Osteocyte (in vitro differentiated cells): Measurements from ENCODE around the gene ACRV1. TPM values are rescaled to one million over a fixed set of nuclear protein-coding genes. Genes with fewer than 3 reads are reported as not detected.

ENCODE experiments used
- DNase-seq: peaks from one replicate; pipeline ENCODE4 v3.0.0; 2021; ENCODE audit warnings: mixed read lengths; ENCODE audit not compliant: unreplicated experiment; ENCODE audit errors: extremely low spot score
- H3K27ac Mint-ChIP-seq: one replicate; pipeline ENCODE4 v1.8.0; 2021; ENCODE audit warnings: mild to moderate bottlenecking, mixed read lengths; ENCODE audit not compliant: unreplicated experiment
- H3K27me3 Mint-ChIP-seq: one replicate; pipeline ENCODE4 v1.8.0; 2021; ENCODE audit warnings: mixed read lengths; ENCODE audit not compliant: unreplicated experiment
- H3K36me3 Mint-ChIP-seq: one replicate; pipeline ENCODE4 v1.8.0; 2021; ENCODE audit warnings: mixed read lengths; ENCODE audit not compliant: unreplicated experiment
- H3K4me1 Mint-ChIP-seq: one replicate; pipeline ENCODE4 v1.8.0; 2021; ENCODE audit warnings: mixed read lengths; ENCODE audit not compliant: unreplicated experiment
- H3K4me3 Mint-ChIP-seq: one replicate; pipeline ENCODE4 v1.8.0; 2021; ENCODE audit warnings: mild to moderate bottlenecking, moderate library complexity, mixed read lengths; ENCODE audit not compliant: unreplicated experiment
- H3K9me3 Mint-ChIP-seq: one replicate; pipeline ENCODE4 v1.8.0; 2021; ENCODE audit warnings: mixed read lengths; ENCODE audit not compliant: unreplicated experiment
- total RNA-seq: library from RNA; stranded (reverse); gene quantifications from 2 replicates; pipeline ENCODE4 v1.2.1, GENCODE V29; 2021
- TF ChIP-seq, protein P1 (sequence below): fragments of 200-600 bp; sonication (generic); IDR thresholded peaks from 2 replicates; pipeline ENCODE4 v1.5.0; 2021; ENCODE audit warnings: antibody characterized with exemption, mild to moderate bottlenecking, moderate library complexity

The ACRV1 gene
- total RNA-seq, 1 donor from 2014 or later = not detected

GRCh38 chr11:125689274-125689859 lies 8.7 kb upstream of the ACRV1 start:
- Mint-ChIP-seq H3K27ac (no peak overlapping the region), H3K36me3 (no peaks in the 10 kb centered on the region), H3K4me3 (no peak overlapping the region), H3K9me3 (no peaks in the 10 kb centered on the region), H3K27me3 (peaks cover 2% of the 10 kb centered on the region), H3K4me1 (no peaks in the 10 kb centered on the region)
- no peak for DNase-seq
- TF ChIP-seq, protein P1, sequence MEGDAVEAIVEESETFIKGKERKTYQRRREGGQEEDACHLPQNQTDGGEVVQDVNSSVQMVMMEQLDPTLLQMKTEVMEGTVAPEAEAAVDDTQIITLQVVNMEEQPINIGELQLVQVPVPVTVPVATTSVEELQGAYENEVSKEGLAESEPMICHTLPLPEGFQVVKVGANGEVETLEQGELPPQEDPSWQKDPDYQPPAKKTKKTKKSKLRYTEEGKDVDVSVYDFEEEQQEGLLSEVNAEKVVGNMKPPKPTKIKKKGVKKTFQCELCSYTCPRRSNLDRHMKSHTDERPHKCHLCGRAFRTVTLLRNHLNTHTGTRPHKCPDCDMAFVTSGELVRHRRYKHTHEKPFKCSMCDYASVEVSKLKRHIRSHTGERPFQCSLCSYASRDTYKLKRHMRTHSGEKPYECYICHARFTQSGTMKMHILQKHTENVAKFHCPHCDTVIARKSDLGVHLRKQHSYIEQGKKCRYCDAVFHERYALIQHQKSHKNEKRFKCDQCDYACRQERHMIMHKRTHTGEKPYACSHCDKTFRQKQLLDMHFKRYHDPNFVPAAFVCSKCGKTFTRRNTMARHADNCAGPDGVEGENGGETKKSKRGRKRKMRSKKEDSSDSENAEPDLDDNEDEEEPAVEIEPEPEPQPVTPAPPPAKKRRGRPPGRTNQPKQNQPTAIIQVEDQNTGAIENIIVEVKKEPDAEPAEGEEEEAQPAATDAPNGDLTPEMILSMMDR = no peak

GRCh38 chr11:125688632-125689031 lies 8.0 kb upstream of the ACRV1 start:
- no peaks in the 10 kb centered on the region for H3K9me3 Mint-ChIP-seq
- no peak for DNase-seq
- no peaks in the 10 kb centered on the region for H3K4me1 Mint-ChIP-seq
- no peaks in the 10 kb centered on the region for H3K36me3 Mint-ChIP-seq
- no peak overlapping the region for H3K27ac Mint-ChIP-seq
- H3K4me3 Mint-ChIP-seq = no peak overlapping the region
- TF ChIP-seq, protein P1 = no peak
- peaks cover 2% of the 10 kb centered on the region for H3K27me3 Mint-ChIP-seq

DNA sequence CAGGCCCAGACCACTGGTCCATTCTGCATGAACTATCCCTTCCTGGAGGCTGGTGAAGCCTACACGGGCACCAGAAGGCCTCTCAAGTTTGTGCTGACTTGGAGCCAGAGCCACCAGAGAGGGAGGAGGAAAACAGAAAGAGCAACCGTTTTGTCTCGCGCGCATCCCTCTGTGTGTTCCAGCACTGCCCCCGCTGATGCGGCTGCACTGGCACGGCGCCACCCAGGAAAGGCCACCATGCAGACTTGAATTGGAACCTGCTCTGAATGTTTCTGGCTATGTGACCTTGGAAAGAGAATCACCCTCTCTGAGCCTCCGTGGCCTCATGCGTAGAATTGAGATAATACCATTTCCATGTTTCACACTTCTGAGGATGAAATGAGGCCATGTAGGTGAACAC lies 7.4 kb upstream of the ACRV1 start:
- Mint-ChIP-seq H3K4me1 (no peaks in the 10 kb centered on the region), H3K36me3 (no peaks in the 10 kb centered on the region), H3K27me3 (peaks cover 2% of the 10 kb centered on the region), H3K4me3 (no peak overlapping the region), H3K27ac (no peak overlapping the region), H3K9me3 (no peaks in the 10 kb centered on the region)
- DNase-seq = no peak
- TF ChIP-seq, protein P1 = no peak

GRCh38 chr11:125685228-125685627 lies 4.6 kb upstream of the ACRV1 start:
- Mint-ChIP-seq H3K4me3 (no peak overlapping the region), H3K27ac (no peak overlapping the region)
- DNase-seq = no peak

GRCh38 chr11:125679837-125680236 lies 810 bp downstream of the ACRV1 start:
- no peak overlapping the region for H3K4me3 Mint-ChIP-seq
- TF ChIP-seq, protein P1 = no peak
- H3K27ac Mint-ChIP-seq = no peak overlapping the region
- no peaks in the 10 kb centered on the region for H3K27me3 Mint-ChIP-seq
- H3K9me3 Mint-ChIP-seq = no peaks in the 10 kb centered on the region
- H3K36me3 Mint-ChIP-seq = peaks cover 3% of the 10 kb centered on the region
- H3K4me1 Mint-ChIP-seq = no peaks in the 10 kb centered on the region
- DNase-seq = no peak

More at GRCh38 chr11:125685228-125685627, 4.6 kb upstream of the ACRV1 start:
- H3K36me3 Mint-ChIP-seq = no peaks in the 10 kb centered on the region
- H3K4me1 Mint-ChIP-seq = no peaks in the 10 kb centered on the region
- TF ChIP-seq, protein P1 = no peak
- H3K27me3 Mint-ChIP-seq = no peaks in the 10 kb centered on the region
- no peaks in the 10 kb centered on the region for H3K9me3 Mint-ChIP-seq
